ENCODE data around the gene BLVRB. TPM values are rescaled to one million over a fixed set of nuclear protein-coding genes. Genes with fewer than 3 reads are reported as not detected.

The BLVRB gene
- total and polyA plus RNA-seq, 9 of the 15 experiments (the other 6 are each of a cell fraction or from before 2014, with no cell fraction given): 81.1 to 749 (median 331) TPM

GRCh38 chr19:40398417-40399131, 67.0 kb downstream of the BLVRB start (continued):
- TF ChIP-seq NRF1 (conservative IDR thresholded peaks at IDR 0.05 in 1 of 2, IDR thresholded peaks at IDR 0.05 in 1 of 2) (peak; percentile 70 to 75), MAZ (CRISPR knock-in tag; conservative IDR thresholded peaks at IDR 0.05 in 1 of 2, IDR thresholded peaks at IDR 0.05 in 1 of 2) (0 out of 4 replicates have a peak, but pooled peaks of 1 of the 2 experiments have one; percentile 17), TCF7 (IDR thresholded peaks at IDR 0.05; ENCODE audit: borderline replicate concordance) (no peak), HNRNPLL (IDR thresholded peaks at IDR 0.05; ENCODE audit: low read depth, low read length, poor library complexity, severe bottlenecking) (peak; percentile 65), ZKSCAN8 (CRISPR knock-in tag; IDR thresholded peaks at IDR 0.05) (no peak), ZBTB43 (CRISPR knock-in tag; IDR thresholded peaks at IDR 0.05) (no peak), TCF7L2 (IDR thresholded peaks at IDR 0.05; ENCODE audit: low read depth, low read length) (no peak), ZNF263 (CRISPR knock-in tag; IDR thresholded peaks at IDR 0.05; ENCODE audit: borderline replicate concordance) (0 out of 2 replicates have a peak, but pooled peaks have one; percentile 32), ATF2 (CRISPR knock-in tag; IDR thresholded peaks at IDR 0.05) (0 out of 2 replicates have a peak, but pooled peaks have one; percentile 23), HNRNPL (IDR thresholded peaks at IDR 0.05; ENCODE audit: low read depth, low read length) (peak; percentile 44; the same call in 1 of the 2 replicates), ZNF444 (CRISPR knock-in tag; IDR thresholded peaks at IDR 0.05) (no peak), MAX (CRISPR knock-in tag; IDR thresholded peaks at IDR 0.05) (peak; percentile 24; the same call in 1 of the 2 replicates), MYC (IDR thresholded peaks at IDR 0.05; ENCODE audit: low read depth, low read length) (no peak), MYC (CRISPR knock-in tag; IDR thresholded peaks at IDR 0.05; ENCODE audit: borderline replicate concordance, low read depth) (0 out of 2 replicates have a peak, but pooled peaks have one; percentile 36), RBM14 (IDR thresholded peaks at IDR 0.05; ENCODE audit: borderline replicate concordance, insufficient read depth, low read depth, low read length) (0 out of 2 replicates have a peak, but pooled peaks have one; percentile 42), TFAP4 (CRISPR knock-in tag; IDR thresholded peaks at IDR 0.05; ENCODE audit: borderline replicate concordance) (peak; percentile 68; the same call in 1 of the 2 replicates), PHB2 (IDR thresholded peaks at IDR 0.05; ENCODE audit: low read depth) (no peak), ZNF766 (CRISPR knock-in tag; conservative IDR thresholded peaks at IDR 0.05) (no peak), RBFOX2 (IDR thresholded peaks at IDR 0.05; ENCODE audit: low read depth, low read length) (0 out of 2 replicates have a peak, but pooled peaks have one; percentile 18), CXXC5 (CRISPR knock-in tag; IDR thresholded peaks at IDR 0.05) (0 out of 2 replicates have a peak, but pooled peaks have one; percentile 23), CEBPB (tag; IDR thresholded peaks at IDR 0.05) (no peak), CREB3 (tag; conservative IDR thresholded peaks at IDR 0.05; ENCODE audit: low read depth) (no peak)

All from K562 (cell line).